ENCODE data around the gene CYGB.
"Not testable (repeated sequence)": the region's sequence is repeated elsewhere in the genome, so short reads cannot be mapped to it uniquely, and the experiment has no call there.

- TF ChIP-seq CTCF (IDR thresholded peaks at IDR 0.05); POLR2A (IDR thresholded peaks at IDR 0.05); POLR2AphosphoS5 (IDR thresholded peaks at IDR 0.05; ENCODE audit: insufficient read depth in 1 of 2, low read depth in 1 of 2): not testable (repeated sequence)
Measured at GRCh38 chr17:76521683-76522082, 15.8 kb downstream of the CYGB start.

Measured in vagina (tissue), 2 donors.